H9 (cell line): ENCODE results near the gene IAH1. TPM values are rescaled to one million over a fixed set of nuclear protein-coding genes. Genes with fewer than 3 reads are reported as not detected.

Source experiments
- DNase-seq: peaks from one replicate; pipeline ENCODE4 v3.0.0-alpha.2; 2017
- H2AFZ ChIP-seq: one replicate; pipeline ENCODE4 v1.6.1; 2013; ENCODE audit warnings: mild to moderate bottlenecking, low read length, control low read depth, moderate library complexity
- H2AK5ac ChIP-seq: 2 replicates; pipeline ENCODE4 v1.6.1; 2013; ENCODE audit warnings: low read length, control low read depth, mixed read lengths; ENCODE audit not compliant: insufficient read length
- H2BK120ac ChIP-seq: one replicate; pipeline ENCODE4 v1.6.1; 2013; ENCODE audit warnings: low read depth, mild to moderate bottlenecking, low read length, control low read depth, inconsistent platforms; ENCODE audit not compliant: poor library complexity, severe bottlenecking
- H2BK12ac ChIP-seq: 2 replicates; pipeline ENCODE4 v1.6.1; 2013; ENCODE audit warnings: low read length, control low read depth, mixed read lengths, low read depth; ENCODE audit not compliant: insufficient read length
- H2BK15ac ChIP-seq: 2 replicates; pipeline ENCODE4 v1.6.1; 2013; ENCODE audit warnings: low read depth, low read length, control low read depth
- H2BK20ac ChIP-seq: one replicate; pipeline ENCODE4 v1.6.1; 2013; ENCODE audit warnings: low read depth, mild to moderate bottlenecking, low read length, control low read depth, inconsistent platforms; ENCODE audit not compliant: poor library complexity, severe bottlenecking
- H2BK5ac ChIP-seq: 2 replicates; pipeline ENCODE4 v1.6.1; 2013; ENCODE audit warnings: low read length, control low read depth, mixed read lengths; ENCODE audit not compliant: insufficient read length
- H3K14ac ChIP-seq: 2 replicates; pipeline ENCODE4 v1.6.1; 2013; ENCODE audit warnings: low read length, control low read depth; ENCODE audit not compliant: insufficient read depth
- H3K18ac ChIP-seq: 2 replicates; pipeline ENCODE4 v1.6.1; 2013; ENCODE audit warnings: low read depth, mild to moderate bottlenecking, mixed read lengths, low read length, control low read depth; ENCODE audit not compliant: insufficient read length
- H3K23ac ChIP-seq: 2 replicates; pipeline ENCODE4 v1.6.1; 2013; ENCODE audit warnings: low read length, control low read depth, mixed read lengths, low read depth; ENCODE audit not compliant: insufficient read length
- H3K23me2 ChIP-seq: 2 replicates; pipeline ENCODE4 v1.6.1; 2013; ENCODE audit warnings: low read depth, mild to moderate bottlenecking, mixed read lengths, low read length, control low read depth; ENCODE audit not compliant: insufficient read length, poor library complexity, severe bottlenecking
- H3K27ac ChIP-seq: 2 replicates; pipeline ENCODE4 v1.5.1; 2013; ENCODE audit warnings: low read length, control low read depth, mixed read lengths, low read depth; ENCODE audit not compliant: insufficient read length
- H3K27me3 ChIP-seq: 2 replicates; pipeline ENCODE4 v1.6.1; 2013; ENCODE audit warnings: low read length, control low read depth, inconsistent platforms; ENCODE audit not compliant: insufficient read depth
- H3K4ac ChIP-seq: 2 replicates; pipeline ENCODE4 v1.6.1; 2013; ENCODE audit warnings: low read depth, mild to moderate bottlenecking, control low read depth, inconsistent platforms, low read length, moderate library complexity
- H3K4me1 ChIP-seq: 2 replicates; pipeline ENCODE4 v1.6.1; 2013; ENCODE audit warnings: low read length, control low read depth, inconsistent platforms; ENCODE audit not compliant: insufficient read depth
- H3K4me2 ChIP-seq: 2 replicates; pipeline ENCODE4 v1.6.1; 2013; ENCODE audit warnings: low read length, control low read depth, mixed read lengths; ENCODE audit not compliant: insufficient read length, insufficient read depth
- H3K56ac ChIP-seq: 2 replicates; pipeline ENCODE4 v1.6.1; 2013; ENCODE audit warnings: low read depth, mild to moderate bottlenecking, mixed read lengths, low read length, control low read depth; ENCODE audit not compliant: insufficient read length
- H3K79me1 ChIP-seq: 2 replicates; pipeline ENCODE4 v1.6.1; 2013; ENCODE audit warnings: low read depth, mild to moderate bottlenecking, moderate library complexity, low read length, control low read depth, inconsistent platforms; ENCODE audit not compliant: insufficient read depth, poor library complexity, severe bottlenecking
- H3K79me2 ChIP-seq: 2 replicates; pipeline ENCODE4 v1.6.1; 2013; ENCODE audit warnings: low read length, control low read depth, inconsistent platforms; ENCODE audit not compliant: insufficient read depth
- H3K9ac ChIP-seq: 2 replicates; pipeline ENCODE4 v1.6.1; 2013; ENCODE audit warnings: low read length, control low read depth, mixed read lengths; ENCODE audit not compliant: insufficient read length; ENCODE audit errors: extremely low read depth
- H3K9me3 ChIP-seq: one replicate; pipeline ENCODE4 v1.6.1; 2013; ENCODE audit warnings: low read depth, low read length, inconsistent platforms; ENCODE audit not compliant: control insufficient read depth
- H3T11ph ChIP-seq: one replicate; pipeline ENCODE4 v1.6.1; 2013; ENCODE audit warnings: mild to moderate bottlenecking, low read length, control low read depth, inconsistent platforms
- H4K20me1 ChIP-seq: one replicate; pipeline ENCODE4 v1.6.1; 2013; ENCODE audit not compliant: control insufficient read depth, insufficient read length, insufficient read depth
- H4K5ac ChIP-seq: 2 replicates; pipeline ENCODE4 v1.6.1; 2013; ENCODE audit warnings: low read depth, mild to moderate bottlenecking, mixed read lengths, low read length, control low read depth; ENCODE audit not compliant: insufficient read length
- H4K8ac ChIP-seq: replicated peaks from 2 replicates; pipeline ENCODE4 v1.6.1; 2013; ENCODE audit warnings: low read length, control low read depth, mixed read lengths, low read depth; ENCODE audit not compliant: insufficient read length
- H4K91ac ChIP-seq: 2 replicates; pipeline ENCODE4 v1.6.1; 2013; ENCODE audit warnings: low read depth, mild to moderate bottlenecking, moderate library complexity, mixed read lengths, low read length, control low read depth; ENCODE audit not compliant: insufficient read length
- H3K27ac Mint-ChIP-seq, 3 experiments: 2 replicates in 2 of 3; 3 replicates in 1 of 3; pipeline ENCODE4 v1.8.0; 2020 to 2021; ENCODE audit warnings: mixed read lengths in 3 of 3, mild to moderate bottlenecking in 1 of 3, moderate library complexity in 1 of 3
- H3K27me3 Mint-ChIP-seq: 2 replicates; pipeline ENCODE4 v1.8.0; 2021; ENCODE audit warnings: low read depth, mild to moderate bottlenecking, moderate library complexity, mixed read lengths
- H3K36me3 Mint-ChIP-seq, 3 experiments: 2 replicates in 2 of 3; 3 replicates in 1 of 3; pipeline ENCODE4 v1.8.0; 2020 to 2021; ENCODE audit warnings: low read depth in 3 of 3, mixed read lengths in 3 of 3; ENCODE audit not compliant: insufficient read depth in 1 of 3
- H3K4me1 Mint-ChIP-seq, 2 experiments: 2 replicates each; pipeline ENCODE4 v1.8.0; 2020; ENCODE audit warnings: mixed read lengths in 2 of 2
- H3K4me3 Mint-ChIP-seq, 2 experiments: 2 replicates in 1 of 2; 3 replicates in 1 of 2; pipeline ENCODE4 v1.8.0; 2020 to 2021; ENCODE audit warnings: mild to moderate bottlenecking in 2 of 2, mixed read lengths in 2 of 2, moderate library complexity in 1 of 2
- H3K9me3 Mint-ChIP-seq, 2 experiments: 2 replicates in 1 of 2; 3 replicates in 1 of 2; pipeline ENCODE4 v1.8.0; 2020; ENCODE audit warnings: mild to moderate bottlenecking in 2 of 2, mixed read lengths in 2 of 2, moderate library complexity in 1 of 2
- WGBS: extraction: QIAGEN DNeasy Blood & Tissue Kit; methylation state at CpG from one replicate; pipeline ENCODE4 v1.1.7; 2013; ENCODE audit warnings: missing lambda C conversion rate, low lambda C conversion rate, mixed read lengths; ENCODE audit not compliant: insufficient read length; ENCODE audit errors: extremely low coverage; 5-methylcytosine and 5-hydroxymethylcytosine counted together
- total RNA-seq: library from RNA; stranded (reverse); gene quantifications from 2 replicates; pipeline ENCODE4 v1.2.1, GENCODE V29; 2021
- TF ChIP-seq, protein P1 (sequence below): fragments of 200-600 bp; sonication (generic); conservative IDR thresholded peaks from 3 replicates; pipeline ENCODE4 v1.8.0; 2021; ENCODE audit warnings: antibody characterized with exemption, mild to moderate bottlenecking

Gene IAH1
- total RNA-seq, 1 experiment from 2014 or later = 25.6 TPM

DNA sequence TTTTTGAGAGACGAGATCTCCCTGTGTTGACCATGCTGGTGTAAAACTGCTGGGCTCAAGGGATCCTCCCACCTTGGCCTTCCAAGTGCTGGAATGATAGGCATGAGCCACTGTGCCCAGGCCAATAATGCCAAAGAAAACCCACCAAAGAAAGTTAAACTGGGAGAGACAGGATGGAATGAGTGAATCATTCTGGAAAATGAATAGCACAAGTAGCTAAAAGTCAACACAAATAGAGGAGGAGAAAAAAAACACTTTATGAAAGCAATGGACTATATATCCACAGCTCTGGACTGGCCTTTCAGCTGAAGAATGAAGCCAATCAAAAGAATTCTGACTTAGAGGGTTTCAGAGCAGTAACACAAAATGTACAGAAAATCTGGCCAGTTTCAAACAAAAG, 23.9 kb downstream of the IAH1 start:
- Mint-ChIP-seq H3K9me3 (no peaks in the 10 kb centered on the region), H3K4me1 (no peaks in the 10 kb centered on the region; a peak in 1 of 4 replicates), H3K27ac (no peak overlapping the region), H3K4me3 (no peak overlapping the region), H3K27me3 (no peaks in the 10 kb centered on the region), H3K36me3 (peaks cover 14 to 63% (median 52%) of the 10 kb centered on the region in 3 experiments)
- no peak overlapping the region for H3K18ac ChIP-seq
- no peak for DNase-seq
- H4K5ac ChIP-seq = no peak overlapping the region
- no peak overlapping the region for H3K4me2 ChIP-seq
- H2AK5ac ChIP-seq = no peak overlapping the region
- H2BK120ac ChIP-seq = no peak overlapping the region
- no peaks in the 10 kb centered on the region for H3K79me2 ChIP-seq
- TF ChIP-seq, protein P1, sequence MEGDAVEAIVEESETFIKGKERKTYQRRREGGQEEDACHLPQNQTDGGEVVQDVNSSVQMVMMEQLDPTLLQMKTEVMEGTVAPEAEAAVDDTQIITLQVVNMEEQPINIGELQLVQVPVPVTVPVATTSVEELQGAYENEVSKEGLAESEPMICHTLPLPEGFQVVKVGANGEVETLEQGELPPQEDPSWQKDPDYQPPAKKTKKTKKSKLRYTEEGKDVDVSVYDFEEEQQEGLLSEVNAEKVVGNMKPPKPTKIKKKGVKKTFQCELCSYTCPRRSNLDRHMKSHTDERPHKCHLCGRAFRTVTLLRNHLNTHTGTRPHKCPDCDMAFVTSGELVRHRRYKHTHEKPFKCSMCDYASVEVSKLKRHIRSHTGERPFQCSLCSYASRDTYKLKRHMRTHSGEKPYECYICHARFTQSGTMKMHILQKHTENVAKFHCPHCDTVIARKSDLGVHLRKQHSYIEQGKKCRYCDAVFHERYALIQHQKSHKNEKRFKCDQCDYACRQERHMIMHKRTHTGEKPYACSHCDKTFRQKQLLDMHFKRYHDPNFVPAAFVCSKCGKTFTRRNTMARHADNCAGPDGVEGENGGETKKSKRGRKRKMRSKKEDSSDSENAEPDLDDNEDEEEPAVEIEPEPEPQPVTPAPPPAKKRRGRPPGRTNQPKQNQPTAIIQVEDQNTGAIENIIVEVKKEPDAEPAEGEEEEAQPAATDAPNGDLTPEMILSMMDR = no peak
- no peak overlapping the region for H3K56ac ChIP-seq
- H2BK20ac ChIP-seq = no peak overlapping the region
- no peaks in the 10 kb centered on the region for H3K9me3 ChIP-seq
- H3K4ac ChIP-seq = no peak overlapping the region
- no peak overlapping the region for H3T11ph ChIP-seq
- WGBS = no CpG with 5 or more reads among the region's 1 CpG
- H3K79me1 ChIP-seq = no peaks in the 10 kb centered on the region
- H4K91ac ChIP-seq = no peak overlapping the region
- no peak overlapping the region for H2BK12ac ChIP-seq
- H3K14ac ChIP-seq = no peak overlapping the region
- H3K27me3 ChIP-seq = no peaks in the 10 kb centered on the region
- H3K9ac ChIP-seq = no peak overlapping the region
- no peak overlapping the region for H3K27ac ChIP-seq
- no peaks in the 10 kb centered on the region for H3K23me2 ChIP-seq
- no peak overlapping the region for H2BK5ac ChIP-seq
- H3K23ac ChIP-seq = no peak overlapping the region
- H2BK15ac ChIP-seq = no peak overlapping the region
- no peaks in the 10 kb centered on the region for H3K4me1 ChIP-seq
- no peak overlapping the region for H2AFZ ChIP-seq
- H4K8ac ChIP-seq = no peak overlapping the region
- H4K20me1 ChIP-seq = no peaks in the 10 kb centered on the region
